OCI-LY3 (cell line): ENCODE measurements around the gene NMNAT1.

Source experiments
- EZH2phosphoT487 ChIP-seq: fragments of 200-600 bp; shearing (Covaris generic); IDR thresholded peaks from 2 replicates; pipeline ENCODE4 v1.6.1; 2018; ENCODE audit warnings: antibody characterized with exemption, mixed run types, low read depth
- TF ChIP-seq, protein P1 (sequence below): fragments of 200-600, 300-600 bp; sonication (generic); IDR thresholded peaks from 2 replicates; pipeline ENCODE4 v1.5.1; 2014; ENCODE audit warnings: antibody characterized with exemption, low read length, low read depth

DNA sequence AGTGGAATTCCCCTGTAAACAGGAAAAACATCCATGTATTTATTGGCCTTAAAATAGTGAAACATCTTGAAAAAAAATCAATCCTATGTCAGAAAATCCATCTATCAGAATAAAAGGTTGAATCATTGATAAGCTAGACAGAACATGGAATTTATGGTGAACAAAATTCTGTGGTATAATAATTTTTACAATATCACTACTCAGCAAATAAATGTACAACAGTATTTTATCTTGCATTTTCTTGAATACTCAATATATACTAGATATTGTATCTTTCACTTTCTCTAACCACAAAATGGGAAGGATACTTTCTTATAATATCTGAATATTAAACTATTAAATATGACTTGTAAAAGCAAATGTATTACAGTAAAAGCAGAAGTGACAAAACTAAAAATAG lies 83.8 kb downstream of the NMNAT1 start:
- TF ChIP-seq, protein P1, sequence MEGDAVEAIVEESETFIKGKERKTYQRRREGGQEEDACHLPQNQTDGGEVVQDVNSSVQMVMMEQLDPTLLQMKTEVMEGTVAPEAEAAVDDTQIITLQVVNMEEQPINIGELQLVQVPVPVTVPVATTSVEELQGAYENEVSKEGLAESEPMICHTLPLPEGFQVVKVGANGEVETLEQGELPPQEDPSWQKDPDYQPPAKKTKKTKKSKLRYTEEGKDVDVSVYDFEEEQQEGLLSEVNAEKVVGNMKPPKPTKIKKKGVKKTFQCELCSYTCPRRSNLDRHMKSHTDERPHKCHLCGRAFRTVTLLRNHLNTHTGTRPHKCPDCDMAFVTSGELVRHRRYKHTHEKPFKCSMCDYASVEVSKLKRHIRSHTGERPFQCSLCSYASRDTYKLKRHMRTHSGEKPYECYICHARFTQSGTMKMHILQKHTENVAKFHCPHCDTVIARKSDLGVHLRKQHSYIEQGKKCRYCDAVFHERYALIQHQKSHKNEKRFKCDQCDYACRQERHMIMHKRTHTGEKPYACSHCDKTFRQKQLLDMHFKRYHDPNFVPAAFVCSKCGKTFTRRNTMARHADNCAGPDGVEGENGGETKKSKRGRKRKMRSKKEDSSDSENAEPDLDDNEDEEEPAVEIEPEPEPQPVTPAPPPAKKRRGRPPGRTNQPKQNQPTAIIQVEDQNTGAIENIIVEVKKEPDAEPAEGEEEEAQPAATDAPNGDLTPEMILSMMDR, result no peak
- no peak for TF ChIP-seq EZH2phosphoT487
